Measurements from ENCODE around the gene RAVER1.

- TF ChIP-seq POLR2A (IDR thresholded peaks at IDR 0.05) (no peak), CTCF (IDR thresholded peaks at IDR 0.05 in 8 of 11, conservative IDR thresholded peaks at IDR 0.05 in 3 of 11) (no peak), POLR2AphosphoS5 (IDR thresholded peaks at IDR 0.05) (peak in 1 of 3 donors; percentile 8)
Observed at GRCh38 chr19:10335352-10335985, 2.1 kb upstream of the RAVER1 start.
